ENCODE results near the gene GMFB.

DNA sequence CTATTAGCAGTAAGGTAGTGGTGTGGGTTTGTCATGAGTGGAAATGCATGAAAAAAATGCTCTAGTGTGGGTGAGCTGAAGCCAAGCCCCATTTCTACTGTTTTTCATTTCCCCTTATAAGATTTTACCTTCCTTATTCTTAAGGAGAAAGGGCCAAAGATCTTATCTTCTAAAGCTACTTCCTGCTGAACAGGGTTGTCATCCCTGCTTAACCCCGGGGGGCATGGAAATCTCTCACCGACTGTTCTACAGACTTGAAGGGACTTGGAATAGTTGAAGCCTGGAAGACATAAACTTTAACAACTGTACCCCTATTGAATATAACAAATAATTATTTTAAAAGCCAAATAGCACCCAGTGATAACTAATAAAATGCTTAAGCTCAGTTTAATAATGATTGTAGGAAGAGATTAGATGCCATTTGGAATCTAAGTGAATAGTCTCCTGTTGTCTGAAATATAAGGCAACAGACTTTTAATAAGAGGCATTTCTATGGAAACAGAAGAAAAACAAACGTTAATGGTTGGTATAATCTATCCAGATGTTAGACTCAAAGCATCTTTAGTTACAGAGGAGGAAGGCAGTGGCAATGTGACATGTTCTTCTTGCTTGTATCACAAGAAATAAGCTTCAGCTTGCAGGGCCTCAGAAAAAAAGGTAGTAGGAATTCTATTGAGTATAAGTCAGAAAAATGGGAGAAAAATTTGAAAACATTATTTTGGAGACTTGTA is 1.8 kb upstream of the GMFB start:
- TF ChIP-seq, protein P1, sequence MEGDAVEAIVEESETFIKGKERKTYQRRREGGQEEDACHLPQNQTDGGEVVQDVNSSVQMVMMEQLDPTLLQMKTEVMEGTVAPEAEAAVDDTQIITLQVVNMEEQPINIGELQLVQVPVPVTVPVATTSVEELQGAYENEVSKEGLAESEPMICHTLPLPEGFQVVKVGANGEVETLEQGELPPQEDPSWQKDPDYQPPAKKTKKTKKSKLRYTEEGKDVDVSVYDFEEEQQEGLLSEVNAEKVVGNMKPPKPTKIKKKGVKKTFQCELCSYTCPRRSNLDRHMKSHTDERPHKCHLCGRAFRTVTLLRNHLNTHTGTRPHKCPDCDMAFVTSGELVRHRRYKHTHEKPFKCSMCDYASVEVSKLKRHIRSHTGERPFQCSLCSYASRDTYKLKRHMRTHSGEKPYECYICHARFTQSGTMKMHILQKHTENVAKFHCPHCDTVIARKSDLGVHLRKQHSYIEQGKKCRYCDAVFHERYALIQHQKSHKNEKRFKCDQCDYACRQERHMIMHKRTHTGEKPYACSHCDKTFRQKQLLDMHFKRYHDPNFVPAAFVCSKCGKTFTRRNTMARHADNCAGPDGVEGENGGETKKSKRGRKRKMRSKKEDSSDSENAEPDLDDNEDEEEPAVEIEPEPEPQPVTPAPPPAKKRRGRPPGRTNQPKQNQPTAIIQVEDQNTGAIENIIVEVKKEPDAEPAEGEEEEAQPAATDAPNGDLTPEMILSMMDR (IDR thresholded peaks at IDR 0.05) = no peak
- TF ChIP-seq POLR2A (IDR thresholded peaks at IDR 0.05) = no peak
